Measurements from ENCODE around the gene EOLA1.
"Not testable (repeated sequence)": the region's sequence is repeated elsewhere in the genome, so short reads cannot be mapped to it uniquely, and the experiment has no call there.

Gene EOLA1

GRCh38 chrX:149515954-149516602, 24.7 kb upstream of the EOLA1 start:
- no peak for DNase-seq

DNA sequence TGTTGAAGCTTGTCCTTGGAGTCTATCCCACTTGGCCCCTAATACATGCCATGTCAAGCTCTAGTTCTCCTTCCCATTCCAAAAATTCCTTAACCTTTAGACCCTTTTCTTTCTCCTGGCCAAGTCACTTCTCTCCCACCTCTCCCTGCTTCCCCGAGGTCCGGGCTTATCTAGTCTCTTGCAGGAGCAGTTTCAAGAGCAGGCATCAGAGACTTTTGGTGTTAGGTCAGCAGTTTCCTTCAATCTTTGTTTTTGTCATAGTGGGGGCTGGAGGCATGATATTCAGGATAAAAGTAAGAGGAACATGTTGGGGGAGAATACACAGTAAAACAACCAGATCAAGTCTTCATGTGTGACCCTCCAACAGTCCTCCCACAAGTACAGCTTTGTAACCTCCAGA, 24.2 kb upstream of the EOLA1 start:
- no peak for DNase-seq

DNA sequence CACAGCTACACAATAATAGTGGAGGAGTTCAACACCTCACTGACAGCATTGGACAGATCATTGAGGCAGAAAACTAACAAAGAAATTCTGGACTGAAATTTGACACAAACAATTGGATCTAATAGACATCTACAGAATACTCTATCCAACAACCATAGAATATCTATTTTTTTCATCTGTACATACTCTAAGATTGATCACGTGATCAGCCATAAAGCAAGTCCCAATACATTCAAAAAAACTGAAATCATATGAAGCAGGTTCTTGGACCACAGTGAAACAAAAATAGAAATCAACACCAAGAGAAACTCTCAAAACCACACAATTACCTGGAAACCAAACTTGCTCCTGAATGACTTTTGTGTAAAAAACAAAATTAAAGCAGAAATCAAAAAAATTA, 23.5 kb upstream of the EOLA1 start:
- DNase-seq: no peak

- no peak for DNase-seq
These were observed 22.6 kb upstream of the EOLA1 start for GRCh38 chrX:149518236-149518635.

DNA sequence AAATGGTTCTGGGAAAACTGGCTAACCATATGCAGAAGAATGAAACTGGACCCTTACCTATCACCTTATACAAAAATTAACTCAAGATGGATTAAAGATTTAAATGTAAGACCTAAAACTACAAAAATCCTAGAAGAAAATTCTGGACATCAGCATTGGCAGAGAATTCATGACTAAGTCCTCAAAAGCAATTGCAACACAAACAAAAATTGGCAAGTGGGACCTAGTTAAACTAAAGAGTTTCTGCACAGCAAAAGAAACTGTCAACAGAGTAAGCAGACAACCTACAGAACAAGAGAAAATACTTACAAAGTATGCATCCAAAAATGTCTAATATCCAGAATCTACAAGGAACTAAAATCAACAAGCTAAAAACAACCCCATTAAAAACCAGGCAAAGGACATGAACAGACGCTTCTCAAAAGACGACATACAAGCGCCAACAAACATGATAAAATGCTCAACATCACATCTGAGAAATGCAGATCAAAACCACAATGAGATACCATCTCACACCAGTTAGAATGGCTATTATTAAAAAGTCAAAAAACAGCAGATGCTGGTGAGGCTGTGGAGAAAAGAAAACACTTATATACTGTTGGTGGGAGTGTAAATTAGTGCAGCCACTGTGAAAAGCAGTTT, 20.1 kb upstream of the EOLA1 start:
- not testable (repeated sequence) for DNase-seq

- no peak for DNase-seq
These were observed 19.4 kb upstream of the EOLA1 start for GRCh38 chrX:149521438-149521837.

DNA sequence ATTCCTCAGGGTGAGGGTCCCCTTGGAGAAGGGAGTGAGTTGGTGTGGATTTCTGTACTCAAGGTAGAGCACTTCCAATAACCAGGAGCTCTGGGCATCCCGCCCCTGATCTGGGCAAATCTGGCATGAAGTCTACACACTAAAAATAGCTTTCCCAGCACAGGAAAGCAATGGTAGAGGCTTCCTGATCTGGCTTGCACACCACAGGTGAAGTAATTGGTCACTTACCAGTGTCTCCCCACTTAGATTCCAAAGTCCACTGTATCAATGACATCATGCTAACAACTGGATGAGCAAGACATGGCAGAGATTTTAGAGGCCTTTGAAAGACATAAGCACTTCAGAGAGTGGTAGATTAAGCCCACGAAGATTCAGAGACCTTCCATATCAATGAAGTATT, 17.9 kb upstream of the EOLA1 start:
- no peak for DNase-seq

DNA sequence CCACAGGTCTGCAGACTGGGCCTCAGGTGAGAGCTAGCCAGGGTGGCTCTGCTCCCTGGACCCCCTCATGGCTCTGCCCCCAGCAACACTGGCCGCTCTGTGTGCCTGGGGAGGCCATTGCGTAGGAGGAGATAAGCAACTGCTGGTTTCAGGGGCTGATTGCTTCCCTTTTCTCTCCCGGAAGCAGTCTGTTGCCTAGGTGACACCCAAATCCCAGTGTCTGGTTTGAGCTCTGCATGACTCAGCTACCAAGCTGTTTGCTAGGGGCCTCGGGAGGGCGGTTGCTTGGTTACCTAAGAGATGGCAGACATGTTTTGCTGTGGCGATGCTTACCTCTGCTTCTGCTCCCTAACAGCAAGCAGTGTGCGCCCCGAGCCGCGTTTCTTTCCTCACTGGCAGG, 15.4 kb upstream of the EOLA1 start:
- peak; percentile 14 for DNase-seq

GRCh38 chrX:149525903-149526302, 14.9 kb upstream of the EOLA1 start:
- DNase-seq: not testable (repeated sequence)

DNA sequence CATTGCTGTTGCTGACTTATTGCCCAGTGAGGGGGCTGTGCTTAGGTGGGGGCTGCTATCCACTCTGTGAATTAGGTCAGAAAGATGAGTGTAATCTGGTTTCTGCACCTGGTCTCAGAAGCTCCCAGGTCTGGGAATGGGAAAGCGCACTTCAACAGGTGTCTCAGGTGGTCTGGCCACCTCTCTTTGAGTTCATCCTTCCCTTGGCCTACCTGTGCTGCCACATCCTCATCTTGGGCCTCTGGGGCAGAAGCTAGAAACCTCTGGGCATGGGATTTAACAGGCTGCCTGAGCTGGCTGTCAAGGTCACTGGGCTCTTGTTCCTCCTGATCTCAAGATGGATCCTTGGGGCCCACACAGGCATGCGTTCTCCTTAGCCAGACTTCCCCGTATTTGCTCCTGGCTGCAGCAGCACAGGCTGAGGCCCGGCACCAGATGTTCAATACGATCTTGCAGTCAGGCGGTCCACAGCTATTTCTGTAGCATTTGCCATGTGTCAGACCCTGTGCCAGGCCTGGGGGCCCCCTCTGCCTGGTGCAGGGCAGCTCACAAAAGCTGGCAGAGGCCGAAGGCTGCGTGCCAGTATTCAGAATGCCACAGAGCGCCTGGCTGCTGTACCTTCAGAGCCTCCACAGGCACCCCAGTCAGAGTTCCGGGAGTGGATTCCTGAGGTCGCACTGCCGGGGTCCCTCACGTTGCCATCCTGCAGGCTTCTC, 14.3 kb upstream of the EOLA1 start:
- DNase-seq: not testable (repeated sequence)

DNA sequence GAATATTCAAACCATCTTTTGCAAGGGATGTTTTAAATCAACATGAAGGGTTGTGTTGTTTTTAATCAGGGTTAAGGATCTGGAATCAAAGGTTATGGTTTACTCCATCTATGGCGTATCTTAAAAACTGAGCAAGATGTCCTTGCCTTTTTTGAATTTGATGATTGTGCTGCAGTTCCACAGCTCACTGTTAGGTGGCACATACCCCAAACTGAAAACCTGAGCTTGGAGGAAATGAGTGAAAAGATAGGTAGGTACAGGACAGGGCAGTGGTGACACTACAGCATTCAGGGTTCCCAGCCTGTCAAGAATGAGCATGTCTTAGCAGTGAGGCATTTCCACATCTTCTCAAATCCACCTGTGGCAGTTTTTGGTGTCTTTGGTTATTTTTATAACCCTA, 13.1 kb upstream of the EOLA1 start:
- DNase-seq: no peak

DNA sequence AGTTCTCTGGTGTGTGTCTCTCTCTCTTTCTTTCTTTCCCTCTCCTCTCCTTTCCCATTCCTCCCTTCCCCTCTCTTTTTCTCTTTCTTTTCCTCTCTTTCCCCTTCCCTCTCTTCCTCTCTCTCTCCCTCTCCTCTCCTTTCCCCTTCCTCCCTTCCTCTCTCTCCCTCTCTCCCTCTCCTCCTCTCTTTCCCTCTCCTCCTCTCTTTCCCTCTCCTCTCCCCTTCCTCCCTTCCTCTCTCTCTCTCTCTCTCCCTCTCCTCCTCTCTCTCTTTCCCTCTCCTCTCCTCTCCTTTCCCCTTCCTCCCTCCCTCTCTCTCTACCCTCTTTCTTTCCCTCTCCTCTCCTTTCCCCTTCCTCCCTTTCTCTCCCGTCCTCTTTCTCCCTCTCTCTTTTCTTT, 12.4 kb upstream of the EOLA1 start:
- DNase-seq: no peak

GRCh38 chrX:149531599-149531998, 9.2 kb upstream of the EOLA1 start:
- no peak for DNase-seq

GRCh38 chrX:149532868-149533267, 7.9 kb upstream of the EOLA1 start:
- DNase-seq: not testable (repeated sequence)

- DNase-seq: not testable (repeated sequence)
These were observed 6.8 kb upstream of the EOLA1 start for GRCh38 chrX:149533999-149534398.

DNA sequence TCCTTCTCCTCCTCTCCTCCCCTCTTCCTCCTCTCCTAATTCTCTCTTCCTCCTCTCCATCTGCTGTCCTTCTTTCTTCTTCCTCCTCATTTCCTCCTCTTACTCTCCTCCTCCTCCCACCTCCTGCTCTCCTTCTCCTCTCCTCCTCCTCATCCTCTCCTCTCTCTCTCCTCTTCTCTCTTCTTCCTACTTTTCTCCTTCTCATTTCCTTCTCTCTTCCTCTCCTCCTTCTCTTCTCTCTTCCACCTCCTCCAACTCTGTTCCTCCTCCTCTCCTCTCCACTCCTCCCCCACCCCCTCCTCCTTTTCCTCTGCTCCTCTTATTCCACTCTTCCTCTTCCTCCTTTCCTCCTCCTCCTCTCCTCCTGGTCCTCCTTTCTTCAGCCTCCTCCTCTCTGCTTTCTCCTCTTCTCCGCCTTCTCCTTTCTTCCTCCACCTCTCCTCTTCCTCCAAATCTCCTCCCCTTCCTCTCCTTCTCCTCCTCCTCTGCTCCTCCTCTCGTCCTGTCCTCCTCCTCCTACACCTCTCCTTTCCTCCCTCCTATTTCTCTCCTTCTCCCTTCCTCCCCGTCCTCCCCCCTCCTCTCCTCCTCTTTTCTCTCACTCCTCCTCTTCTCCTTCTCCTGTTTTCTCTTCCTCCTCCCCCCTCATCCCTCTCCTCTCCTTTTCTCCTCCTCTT, 5.7 kb upstream of the EOLA1 start:
- DNase-seq: not testable (repeated sequence)

GRCh38 chrX:149537474-149537873, 3.3 kb upstream of the EOLA1 start:
- DNase-seq: not testable (repeated sequence)

GRCh38 chrX:149539283-149540130, 1.3 kb upstream of the EOLA1 start:
- DNase-seq: peak; percentile 82

DNA sequence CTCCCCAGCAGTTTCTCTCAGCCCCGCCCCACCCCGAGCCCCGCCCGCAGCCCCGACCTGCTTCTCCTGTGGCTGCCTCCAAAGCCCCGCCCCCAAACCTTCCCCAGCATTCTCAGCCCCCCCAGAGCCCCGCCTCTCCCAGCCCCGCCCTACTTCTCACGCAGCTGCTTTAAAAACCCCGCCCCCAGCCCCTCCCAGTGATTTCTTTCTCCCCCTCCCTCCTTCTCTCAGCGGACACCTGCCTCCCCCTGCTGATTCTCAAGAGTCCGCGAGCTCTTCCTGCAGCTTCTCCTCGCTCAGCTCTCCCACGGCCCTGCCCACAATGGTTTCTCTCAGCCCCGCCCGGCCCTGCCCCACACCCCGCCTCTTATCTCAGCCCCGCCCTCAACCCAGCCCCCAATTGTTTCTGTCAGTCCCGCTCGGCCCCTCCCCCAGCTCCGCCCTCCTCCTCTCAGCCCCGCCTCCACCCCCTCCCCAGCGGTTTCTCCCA, 636 bp upstream of the EOLA1 start:
- peak; percentile 87 for DNase-seq

DNA sequence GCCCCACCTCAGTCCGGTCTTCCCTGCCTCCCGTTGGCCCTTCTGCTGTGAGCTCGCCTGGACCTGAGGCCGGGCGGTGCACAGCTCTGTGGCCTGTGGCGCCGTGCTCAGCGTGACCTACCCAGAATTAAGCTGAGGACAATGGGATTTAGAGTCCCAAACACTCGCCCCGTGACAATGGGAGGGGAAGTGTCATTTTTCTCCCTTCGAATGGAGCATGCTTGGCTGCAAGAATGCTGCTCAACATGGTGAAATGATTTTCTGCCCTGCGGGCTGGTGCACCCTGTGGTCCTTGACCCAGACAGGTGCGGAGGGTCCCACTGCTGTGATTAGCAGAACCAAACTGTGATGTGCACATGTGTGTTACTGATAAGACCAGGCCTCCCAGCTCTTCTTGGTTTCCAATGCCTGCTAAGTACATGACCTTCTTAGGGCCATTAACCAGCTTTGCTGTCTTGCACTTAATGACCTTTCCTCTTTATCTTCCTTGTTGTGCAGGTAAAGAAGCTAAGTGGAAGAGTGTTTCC, 772 bp downstream of the EOLA1 start:
- DNase-seq: no peak

DNA sequence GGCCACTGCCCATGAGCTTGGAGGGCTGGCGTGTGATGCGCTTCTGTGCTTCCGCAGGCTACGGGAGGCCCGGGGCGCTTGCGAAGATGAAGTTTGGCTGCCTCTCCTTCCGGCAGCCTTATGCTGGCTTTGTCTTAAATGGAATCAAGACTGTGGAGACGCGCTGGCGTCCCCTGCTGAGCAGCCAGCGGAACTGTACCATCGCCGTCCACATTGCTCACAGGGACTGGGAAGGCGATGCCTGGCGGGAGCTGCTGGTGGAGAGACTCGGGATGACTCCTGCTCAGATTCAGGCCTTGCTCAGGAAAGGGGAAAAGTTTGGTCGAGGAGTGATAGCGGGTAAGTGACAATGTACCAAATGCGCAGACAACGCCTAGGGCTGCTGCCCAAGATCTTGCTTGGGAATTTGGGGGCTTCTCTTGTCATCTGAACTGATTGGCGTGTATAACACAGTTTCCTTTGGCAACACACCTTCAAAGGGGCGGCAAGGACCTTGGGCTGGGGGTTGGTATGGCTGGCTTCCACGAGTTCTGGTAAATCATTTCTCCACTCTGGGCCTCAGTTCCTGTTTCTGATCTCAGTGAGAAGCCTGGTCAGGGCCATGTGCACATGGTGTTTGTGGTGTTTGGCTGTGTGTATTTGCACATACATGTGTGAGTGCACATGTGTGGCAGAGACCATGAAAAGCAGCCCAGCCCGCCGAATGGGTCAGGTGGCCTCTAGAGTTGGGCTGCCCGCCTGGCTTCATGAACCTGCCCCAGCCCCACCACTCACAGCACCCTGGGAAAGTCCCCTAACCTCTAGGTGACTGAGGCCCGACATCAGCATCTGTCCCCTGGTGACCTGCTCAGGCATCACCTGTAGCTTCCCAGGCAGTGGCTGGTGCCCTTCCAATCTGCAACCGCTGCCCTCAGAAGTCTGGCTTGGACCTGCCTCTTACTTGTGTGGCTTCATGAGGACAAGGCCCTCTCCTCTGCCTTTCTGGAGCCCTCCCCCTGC, 5.0 kb downstream of the EOLA1 start:
- not testable (repeated sequence) for DNase-seq

All from kidney glomerular epithelial cell (primary cell).